HG02798 (cell line): Measurements from ENCODE around the gene PPL.
"Not testable (repeated sequence)": the region's sequence is repeated elsewhere in the genome, so short reads cannot be mapped to it uniquely, and the experiment has no call there.

Experiments used
- ATAC-seq: cut with Tn5 transposase; IDR thresholded peaks from one replicate; pipeline ENCODE4 v1.9.1; 2021; ENCODE audit warnings: mild to moderate bottlenecking; ENCODE audit not compliant: unreplicated experiment, poor library complexity

PPL gene

GRCh38 chr16:4962716-4963115 is 25.8 kb upstream of the PPL start:
- ATAC-seq: no peak

- ATAC-seq: no peak
Observed at GRCh38 chr16:4960579-4960978, 23.6 kb upstream of the PPL start.

GRCh38 chr16:4958510-4959438 is 21.8 kb upstream of the PPL start:
- peak; percentile 22 for ATAC-seq

GRCh38 chr16:4957720-4958509 is 21.0 kb upstream of the PPL start, which contains the start of gene SEC14L5:
Gene SEC14L5 (plus strand): TSS chr16:4958330. CDS start chr16:4959324, 994 bp downstream.
- peak; percentile 59 for ATAC-seq

- ATAC-seq: no peak
Observed at GRCh38 chr16:4957420-4957719, 20.4 kb upstream of the PPL start.

- no peak for ATAC-seq
Observed at GRCh38 chr16:4954714-4955113, 17.8 kb upstream of the PPL start.

GRCh38 chr16:4951583-4951982 is 14.6 kb upstream of the PPL start:
- ATAC-seq: not testable (repeated sequence)

- no peak for ATAC-seq
Observed at GRCh38 chr16:4949986-4950385, 13.0 kb upstream of the PPL start.

GRCh38 chr16:4948903-4949766 is 12.2 kb upstream of the PPL start:
- ATAC-seq: no peak

- no peak for ATAC-seq
Observed at GRCh38 chr16:4947722-4948503, 11.0 kb upstream of the PPL start.

- no peak for ATAC-seq
Observed at GRCh38 chr16:4946917-4947316, 10.0 kb upstream of the PPL start.

GRCh38 chr16:4945560-4946502 is 8.9 kb upstream of the PPL start:
- ATAC-seq: no peak

GRCh38 chr16:4944333-4945281 is 7.7 kb upstream of the PPL start:
- ATAC-seq: no peak

GRCh38 chr16:4942481-4942880 is 5.5 kb upstream of the PPL start:
- no peak for ATAC-seq

- ATAC-seq: no peak
Observed at GRCh38 chr16:4940719-4941118, 3.8 kb upstream of the PPL start.

GRCh38 chr16:4938683-4939030 is 1.7 kb upstream of the PPL start:
- ATAC-seq: no peak

- no peak for ATAC-seq
Observed at GRCh38 chr16:4937782-4938682, 1.1 kb upstream of the PPL start.
